ENCODE data around the gene CORO1C.

- TF ChIP-seq CTCF (conservative IDR thresholded peaks at IDR 0.05; ENCODE audit: low read depth, low read length) (no peak), EZH2 (IDR thresholded peaks at IDR 0.05; ENCODE audit: borderline replicate concordance, low read depth, low read length, poor library complexity, severe bottlenecking) (no peak)
These were observed 6.5 kb downstream of the CORO1C start for GRCh38 chr12:108724890-108725151.
